ENCODE data around the gene ZNF469. TPM values are rescaled to one million over a fixed set of nuclear protein-coding genes. Genes with fewer than 3 reads are reported as not detected.

The ZNF469 gene
- total and polyA plus RNA-seq, 5 donors = 0.84 to 1.9 (median 1.8) TPM

- DNase-seq (no peak), ATAC-seq (no peak)
- Histone ChIP-seq H3K27me3 (ENCODE audit: control insufficient read depth, insufficient read depth) (no peaks in the 10 kb centered on the region), H3K9me3 (ENCODE audit: control insufficient read depth, low read length) (no peaks in the 10 kb centered on the region), H3K4me1 (ENCODE audit: control insufficient read depth, insufficient read depth, low read length) (no peaks in the 10 kb centered on the region), H3K4me3 (ENCODE audit: low read length) (no peak overlapping the region), H3K27ac (ENCODE audit: low read length) (no peak overlapping the region)
- intact Hi-C loops (cut with DNase I) = no loop called here
- 76% methylated on average over 29 of the region's 29 CpGs for WGBS
These were observed 33.1 kb downstream of the ZNF469 start for GRCh38 chr16:88415713-88416323.

DNA sequence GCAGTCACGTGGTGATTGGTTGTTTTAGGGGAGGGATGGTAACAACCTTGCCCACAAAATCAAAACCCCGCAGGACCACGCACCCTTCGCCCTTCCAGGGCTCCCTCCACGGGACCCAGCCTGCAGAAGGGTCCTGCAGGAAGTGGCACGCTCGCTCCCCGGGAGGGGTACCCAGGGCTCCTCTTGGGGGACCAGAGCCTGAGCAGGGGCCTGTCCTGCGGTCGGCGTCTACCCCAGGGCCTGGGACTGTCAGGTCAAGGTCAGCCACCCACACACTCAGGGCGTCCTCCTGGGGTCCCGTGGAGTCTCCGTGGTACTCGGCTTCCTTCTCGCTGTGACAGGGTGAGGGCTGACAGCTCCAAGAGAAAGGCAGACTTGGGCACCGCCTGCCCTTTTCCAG is 33.9 kb downstream of the ZNF469 start:
- Histone ChIP-seq H3K27ac (ENCODE audit: low read length) (no peak overlapping the region), H3K4me1 (ENCODE audit: control insufficient read depth, insufficient read depth, low read length) (no peaks in the 10 kb centered on the region), H3K4me3 (ENCODE audit: low read length) (no peak overlapping the region), H3K9me3 (ENCODE audit: control insufficient read depth, low read length) (no peaks in the 10 kb centered on the region), H3K27me3 (ENCODE audit: control insufficient read depth, insufficient read depth) (no peaks in the 10 kb centered on the region)
- 91% methylated on average over 17 of the region's 17 CpGs for WGBS
- intact Hi-C loops (cut with DNase I) = no loop called here
- no peak for DNase-seq
- ATAC-seq = no peak

DNA sequence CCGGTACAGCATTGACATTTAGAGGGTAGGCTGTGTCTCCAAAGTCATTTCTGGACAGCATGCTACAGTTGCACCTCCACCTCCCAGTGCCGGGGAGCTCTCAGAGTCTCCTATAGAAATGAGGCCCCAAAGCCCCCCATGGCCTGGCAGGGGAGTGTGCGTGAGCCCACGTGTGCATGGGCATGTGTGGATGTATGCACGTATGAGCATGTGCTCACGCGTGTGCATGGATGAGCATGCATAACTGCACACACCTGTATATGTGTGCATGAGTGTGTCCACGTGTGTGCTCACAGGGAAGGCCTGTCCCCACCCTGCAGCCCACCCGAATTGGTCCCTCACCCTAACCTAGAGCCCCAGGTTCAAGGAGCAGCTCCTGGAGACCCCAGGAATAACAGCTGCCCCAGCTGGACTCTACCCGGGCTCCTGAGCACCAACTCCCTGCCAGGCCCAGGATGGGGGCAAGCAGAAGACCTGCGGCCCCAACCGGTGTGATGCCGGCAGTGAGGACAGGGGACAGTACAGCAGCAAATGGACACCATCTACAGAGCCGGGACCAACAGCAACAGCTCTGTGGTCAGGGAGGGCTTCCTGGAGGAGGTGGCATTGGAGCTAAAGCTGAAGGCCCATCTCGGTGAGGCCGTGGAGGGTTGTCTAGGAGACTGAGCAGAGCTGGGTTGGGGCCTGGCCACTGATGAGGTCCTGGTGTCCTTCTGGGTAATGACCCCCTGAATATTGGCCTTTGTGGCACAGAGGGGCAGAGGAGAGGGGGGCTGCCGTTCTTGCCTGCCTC is 35.1 kb downstream of the ZNF469 start:
- ATAC-seq (no peak), DNase-seq (no peak)
- H3K4me3 ChIP-seq (ENCODE audit: low read length) = no peak overlapping the region
- H3K4me1 ChIP-seq (ENCODE audit: control insufficient read depth, insufficient read depth, low read length) = no peaks in the 10 kb centered on the region
- intact Hi-C loops (cut with DNase I) = no loop called here
- 83% methylated on average over 17 of the region's 17 CpGs for WGBS
- H3K27me3 ChIP-seq (ENCODE audit: control insufficient read depth, insufficient read depth) = no peaks in the 10 kb centered on the region
- no peak overlapping the region for H3K27ac ChIP-seq (ENCODE audit: low read length)
- no peaks in the 10 kb centered on the region for H3K9me3 ChIP-seq (ENCODE audit: control insufficient read depth, low read length)

DNA sequence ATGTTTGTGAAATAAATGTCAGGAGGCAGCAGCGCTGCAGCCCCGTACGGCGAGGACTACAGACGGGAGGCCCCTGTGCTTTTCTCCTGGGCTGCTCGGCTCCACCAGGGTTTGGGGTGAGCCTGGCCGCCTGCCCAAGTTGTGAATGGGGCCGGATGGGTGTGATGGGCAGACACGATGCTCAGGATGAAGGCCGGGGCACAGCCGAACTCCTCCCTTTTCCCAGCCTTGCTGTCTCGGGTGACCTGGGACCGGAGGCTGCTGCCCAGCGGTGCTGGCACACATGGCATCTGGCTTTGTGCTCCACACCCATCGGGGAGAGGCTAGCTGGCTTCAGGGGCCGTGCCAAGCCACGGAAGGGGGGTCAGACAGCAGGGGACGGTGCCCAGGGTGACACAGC is 36.1 kb downstream of the ZNF469 start:
- ATAC-seq = no peak
- Histone ChIP-seq H3K4me1 (ENCODE audit: control insufficient read depth, insufficient read depth, low read length) (no peaks in the 10 kb centered on the region), H3K27ac (ENCODE audit: low read length) (no peak overlapping the region), H3K27me3 (ENCODE audit: control insufficient read depth, insufficient read depth) (no peaks in the 10 kb centered on the region), H3K9me3 (ENCODE audit: control insufficient read depth, low read length) (no peaks in the 10 kb centered on the region), H3K4me3 (ENCODE audit: low read length) (no peak overlapping the region)
- WGBS = 71% methylated on average over 18 of the region's 18 CpGs
- intact Hi-C loops (cut with DNase I) = no loop called here
- DNase-seq = no peak

GRCh38 chr16:88419790-88420189 is 37.0 kb downstream of the ZNF469 start:
- H3K4me3 ChIP-seq (ENCODE audit: low read length) = no peak overlapping the region
- WGBS = 92% methylated on average over 10 of the region's 10 CpGs
- no peaks in the 10 kb centered on the region for H3K4me1 ChIP-seq (ENCODE audit: control insufficient read depth, insufficient read depth, low read length)
- H3K9me3 ChIP-seq (ENCODE audit: control insufficient read depth, low read length) = no peaks in the 10 kb centered on the region
- DNase-seq (no peak), ATAC-seq (no peak)
- H3K27ac ChIP-seq (ENCODE audit: low read length) = no peak overlapping the region
- no peaks in the 10 kb centered on the region for H3K27me3 ChIP-seq (ENCODE audit: control insufficient read depth, insufficient read depth)
- intact Hi-C loops (cut with DNase I) = no loop called here

DNA sequence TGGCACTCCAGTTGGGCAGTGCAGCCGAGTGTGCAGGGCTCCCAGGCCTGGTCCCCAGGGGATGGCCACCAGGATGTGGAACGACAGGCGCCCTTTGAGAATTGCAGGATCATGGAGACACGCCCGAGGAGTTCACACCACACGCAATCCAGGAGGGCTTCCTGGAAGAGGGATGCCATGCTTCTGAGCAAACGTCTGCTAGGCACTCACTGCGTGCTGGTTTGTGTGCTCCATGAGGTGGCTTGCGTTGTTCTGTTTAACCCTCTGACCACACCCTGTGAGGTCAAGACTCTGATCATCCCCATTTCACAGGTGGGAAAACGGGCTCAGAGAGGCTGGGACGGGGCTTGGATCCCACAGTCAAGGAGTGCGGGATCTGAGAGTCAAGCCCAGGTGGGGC is 37.7 kb downstream of the ZNF469 start:
- Histone ChIP-seq H3K4me3 (ENCODE audit: low read length) (no peak overlapping the region), H3K27ac (ENCODE audit: low read length) (no peak overlapping the region), H3K4me1 (ENCODE audit: control insufficient read depth, insufficient read depth, low read length) (no peaks in the 10 kb centered on the region), H3K9me3 (ENCODE audit: control insufficient read depth, low read length) (no peaks in the 10 kb centered on the region), H3K27me3 (ENCODE audit: control insufficient read depth, insufficient read depth) (no peaks in the 10 kb centered on the region)
- intact Hi-C loops (cut with DNase I) = no loop called here
- ATAC-seq (no peak), DNase-seq (no peak)
- 86% methylated on average over 12 of the region's 12 CpGs for WGBS

- Histone ChIP-seq H3K9me3 (ENCODE audit: control insufficient read depth, low read length) (no peaks in the 10 kb centered on the region), H3K27ac (ENCODE audit: low read length) (no peak overlapping the region), H3K4me3 (ENCODE audit: low read length) (no peak overlapping the region), H3K27me3 (ENCODE audit: control insufficient read depth, insufficient read depth) (no peaks in the 10 kb centered on the region), H3K4me1 (ENCODE audit: control insufficient read depth, insufficient read depth, low read length) (no peaks in the 10 kb centered on the region)
- DNase-seq (no peak), ATAC-seq (no peak)
- intact Hi-C loops (cut with DNase I) = no loop called here
- 87% methylated on average over 14 of the region's 14 CpGs for WGBS
These were observed 38.5 kb downstream of the ZNF469 start for GRCh38 chr16:88421301-88421700.

DNA sequence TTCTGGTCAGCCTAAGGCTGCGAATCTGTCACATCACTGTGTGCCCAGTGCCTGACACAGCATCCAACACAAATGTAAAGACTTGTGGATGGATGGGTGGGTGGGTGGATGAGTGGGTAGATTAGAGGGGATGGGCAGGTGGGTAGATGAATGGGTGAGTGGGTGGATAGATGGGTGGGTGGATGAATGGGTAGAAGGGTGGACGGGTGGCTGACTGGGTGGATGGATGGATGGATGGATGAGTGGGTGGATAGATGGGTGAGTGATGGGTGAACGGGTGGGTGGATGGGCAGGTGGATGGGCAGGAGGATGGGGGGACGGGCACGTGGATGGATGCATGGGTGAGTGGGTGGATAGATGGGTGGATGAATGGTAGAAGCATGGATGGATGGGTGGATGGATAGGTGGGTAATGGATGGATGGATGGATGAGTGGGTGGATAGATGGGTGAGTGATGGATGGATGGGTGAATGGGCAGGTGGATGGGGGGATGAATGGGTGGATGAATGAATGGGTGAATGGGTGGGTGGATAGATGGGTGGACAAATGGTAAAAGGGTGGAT is 39.2 kb downstream of the ZNF469 start:
- no peak overlapping the region for H3K4me3 ChIP-seq (ENCODE audit: low read length)
- H3K27me3 ChIP-seq (ENCODE audit: control insufficient read depth, insufficient read depth) = no peaks in the 10 kb centered on the region
- no peak for DNase-seq
- no peaks in the 10 kb centered on the region for H3K4me1 ChIP-seq (ENCODE audit: control insufficient read depth, insufficient read depth, low read length)
- intact Hi-C loops (cut with DNase I) = no loop called here
- no peak overlapping the region for H3K27ac ChIP-seq (ENCODE audit: low read length)
- 56% methylated on average over 5 of the region's 5 CpGs for WGBS
- no peak for ATAC-seq
- H3K9me3 ChIP-seq (ENCODE audit: control insufficient read depth, low read length) = no peaks in the 10 kb centered on the region

DNA sequence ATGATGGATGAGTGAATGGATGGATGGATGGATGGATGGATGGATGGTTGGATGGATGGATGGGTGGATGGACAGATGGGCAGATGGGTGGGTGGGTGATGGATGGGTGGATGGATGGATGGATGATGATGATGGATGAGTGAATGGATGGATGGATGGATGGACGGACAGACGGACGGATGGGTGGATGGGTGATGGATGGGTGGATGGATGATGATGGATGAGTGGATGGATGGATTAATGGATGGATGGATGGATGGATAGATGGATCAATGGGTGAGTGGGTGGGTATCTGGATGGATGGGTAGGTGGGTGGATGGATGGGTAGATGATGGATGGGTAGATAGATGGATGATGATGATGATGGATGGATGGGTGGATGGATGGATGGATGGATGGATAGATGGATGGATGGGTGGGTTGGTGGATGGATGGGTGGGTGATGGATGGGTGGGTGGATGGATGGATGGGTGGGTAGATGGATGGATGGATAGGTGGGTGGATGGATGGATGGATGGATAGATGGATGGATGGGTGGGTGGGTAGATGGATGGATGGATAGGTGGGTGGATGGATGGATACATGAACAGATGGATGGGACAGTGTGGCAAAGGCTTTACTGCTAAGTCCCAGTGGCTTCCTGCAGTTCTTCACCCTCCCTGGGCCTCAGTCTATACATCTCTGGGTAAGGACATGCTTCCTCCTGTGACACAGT is 40.1 kb downstream of the ZNF469 start:
- Histone ChIP-seq H3K4me1 (ENCODE audit: control insufficient read depth, insufficient read depth, low read length) (no peaks in the 10 kb centered on the region), H3K27me3 (ENCODE audit: control insufficient read depth, insufficient read depth) (no peaks in the 10 kb centered on the region), H3K9me3 (ENCODE audit: control insufficient read depth, low read length) (no peaks in the 10 kb centered on the region), H3K4me3 (ENCODE audit: low read length) (no peak overlapping the region), H3K27ac (ENCODE audit: low read length) (no peak overlapping the region)
- intact Hi-C loops (cut with DNase I) = no loop called here
- no peak for ATAC-seq
- WGBS = 53% methylated on average over 3 of the region's 3 CpGs
- no peak for DNase-seq

- WGBS = 77% methylated on average over 6 of the region's 6 CpGs
- Histone ChIP-seq H3K4me1 (ENCODE audit: control insufficient read depth, insufficient read depth, low read length) (no peaks in the 10 kb centered on the region), H3K9me3 (ENCODE audit: control insufficient read depth, low read length) (no peaks in the 10 kb centered on the region), H3K27ac (ENCODE audit: low read length) (no peak overlapping the region), H3K27me3 (ENCODE audit: control insufficient read depth, insufficient read depth) (no peaks in the 10 kb centered on the region), H3K4me3 (ENCODE audit: low read length) (no peak overlapping the region)
- intact Hi-C loops (cut with DNase I) = no loop called here
- ATAC-seq (no peak), DNase-seq (no peak)
These were observed 40.7 kb downstream of the ZNF469 start for GRCh38 chr16:88423448-88423850.

- Histone ChIP-seq H3K4me1 (ENCODE audit: control insufficient read depth, insufficient read depth, low read length) (no peaks in the 10 kb centered on the region), H3K4me3 (ENCODE audit: low read length) (no peak overlapping the region), H3K9me3 (ENCODE audit: control insufficient read depth, low read length) (no peaks in the 10 kb centered on the region), H3K27me3 (ENCODE audit: control insufficient read depth, insufficient read depth) (no peaks in the 10 kb centered on the region), H3K27ac (ENCODE audit: low read length) (no peak overlapping the region)
- WGBS = 47% methylated on average over 24 of the region's 24 CpGs
- ATAC-seq (no peak), DNase-seq (no peak)
- intact Hi-C loops (cut with DNase I) = no loop called here
These were observed 42.0 kb downstream of the ZNF469 start for GRCh38 chr16:88424587-88425235.

Data from right cardiac atrium (tissue), 5 donors.